Measurements from ENCODE around the gene CAPN3. TPM values are rescaled to one million over a fixed set of nuclear protein-coding genes. Genes with fewer than 3 reads are reported as not detected.

CAPN3 gene
- total and polyA plus RNA-seq, 2 experiments from 2014 or later: 0.84 to 1.1 TPM

GRCh38 chr15:42461261-42461660 is 102.0 kb downstream of the CAPN3 start:
- H3K4me3 Mint-ChIP-seq: no peak overlapping the region
- no peaks in the 10 kb centered on the region; the same call in 1 of the 2 replicates for H3K79me2 ChIP-seq (replicated peaks; ENCODE audit: insufficient read depth)
- no peaks in the 10 kb centered on the region; the same call in 1 of the 2 replicates for H4K20me1 ChIP-seq (replicated peaks; ENCODE audit: insufficient read depth)
- no peak overlapping the region for H3K4me3 ChIP-seq
- peaks cover 5% of the 10 kb centered on the region; the same call in 1 of the 3 replicates for H3K36me3 Mint-ChIP-seq (ENCODE audit: low read depth)
- ATAC-seq (no peak), DNase-seq (ENCODE audit: low spot score) (no peak)
- H3K9me3 Mint-ChIP-seq: no peaks in the 10 kb centered on the region
- TF ChIP-seq CTCF (conservative IDR thresholded peaks at IDR 0.05; ENCODE audit: low read depth in 2 of 2): no peak
- no peak for TF ChIP-seq CREB1 (CRISPR knock-in tag; IDR thresholded peaks at IDR 0.05; ENCODE audit: low read depth)
- TF ChIP-seq ZNF331 (CRISPR knock-in tag; IDR thresholded peaks at IDR 0.05; ENCODE audit: low read depth): no peak
- no peak for TF ChIP-seq STAT1 (IDR thresholded peaks at IDR 0.05; ENCODE audit: unreplicated experiment)
- TF ChIP-seq ZNF114 (CRISPR knock-in tag; IDR thresholded peaks at IDR 0.05): no peak
- TF ChIP-seq, protein P1, sequence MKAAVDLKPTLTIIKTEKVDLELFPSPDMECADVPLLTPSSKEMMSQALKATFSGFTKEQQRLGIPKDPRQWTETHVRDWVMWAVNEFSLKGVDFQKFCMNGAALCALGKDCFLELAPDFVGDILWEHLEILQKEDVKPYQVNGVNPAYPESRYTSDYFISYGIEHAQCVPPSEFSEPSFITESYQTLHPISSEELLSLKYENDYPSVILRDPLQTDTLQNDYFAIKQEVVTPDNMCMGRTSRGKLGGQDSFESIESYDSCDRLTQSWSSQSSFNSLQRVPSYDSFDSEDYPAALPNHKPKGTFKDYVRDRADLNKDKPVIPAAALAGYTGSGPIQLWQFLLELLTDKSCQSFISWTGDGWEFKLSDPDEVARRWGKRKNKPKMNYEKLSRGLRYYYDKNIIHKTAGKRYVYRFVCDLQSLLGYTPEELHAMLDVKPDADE (IDR thresholded peaks at IDR 0.05): no peak
- TF ChIP-seq NANOG (IDR thresholded peaks at IDR 0.05; ENCODE audit: borderline replicate concordance): no peak
- no peak for TF ChIP-seq ZNF462 (CRISPR knock-in tag; IDR thresholded peaks at IDR 0.05)
- no peak for TF ChIP-seq EZH2 (IDR thresholded peaks at IDR 0.05; ENCODE audit: low read depth, unreplicated experiment)
- no peak for TF ChIP-seq JUNB (IDR thresholded peaks at IDR 0.05; ENCODE audit: unreplicated experiment)
- no peaks in the 10 kb centered on the region for H3K27me3 ChIP-seq (ENCODE audit: insufficient read depth)
- H3K9me2 ChIP-seq (ENCODE audit: insufficient read depth): no peaks in the 10 kb centered on the region
- H3K27me3 Mint-ChIP-seq (ENCODE audit: insufficient read depth, low read depth, poor library complexity): no peaks in the 10 kb centered on the region
- no peaks in the 10 kb centered on the region for H3F3A ChIP-seq (replicated peaks; ENCODE audit: low read depth)
- peaks cover 15% of the 10 kb centered on the region for H3K4me1 ChIP-seq (ENCODE audit: insufficient read depth)
- H3K36me3 ChIP-seq (ENCODE audit: insufficient read depth): no peaks in the 10 kb centered on the region
- H2AFZ ChIP-seq: no peak overlapping the region
- 0 out of 2 replicates have a peak overlapping the region, but pooled peaks have one; percentile 12 for H3K27ac Mint-ChIP-seq
- H3K4me1 Mint-ChIP-seq: peaks cover 16% of the 10 kb centered on the region
- no peak overlapping the region for H3K27ac ChIP-seq (ENCODE audit: low read depth)
- no peak overlapping the region for H3K4me2 ChIP-seq

Small RNA genes lying within 50 kb of the gene (small RNA-seq; reads per million reads assigned to genes)
- not detected for gene RNU6-188P (ENCODE audit: low replicate concordance)

Other genes with a start within 250 kb of the CAPN3 start
- gene PLA2G4F, start 202.9 kb upstream of the CAPN3 start, total RNA-seq (2014; rRNA removed; shearing (Covaris generic)): not detected in 2 replicates
- not detected in 2 replicates for gene PLA2G4F, start 202.9 kb upstream of the CAPN3 start, polyA plus RNA-seq (2016; fragmentation: Nextera tagmentation; extraction: Ambion mirVana)
- gene VPS39, start 151.2 kb upstream of the CAPN3 start, total RNA-seq (2014; rRNA removed; shearing (Covaris generic)): 45.1 and 46.1 TPM in 2 replicates
- gene VPS39, start 151.2 kb upstream of the CAPN3 start, polyA plus RNA-seq (2016; fragmentation: Nextera tagmentation; extraction: Ambion mirVana): 14.1 and 14.9 TPM in 2 replicates
- 11.1 and 12.6 TPM in 2 replicates for gene GANC, start 86.3 kb upstream of the CAPN3 start, total RNA-seq (2014; rRNA removed; shearing (Covaris generic))
- gene GANC, start 86.3 kb upstream of the CAPN3 start, polyA plus RNA-seq (2016; fragmentation: Nextera tagmentation; extraction: Ambion mirVana): 7.4 and 8.3 TPM in 2 replicates
- gene TMEM87A, start 86.1 kb upstream of the CAPN3 start, total RNA-seq (2014; rRNA removed; shearing (Covaris generic)): 38.8 and 43.5 TPM in 2 replicates
- 41.8 and 42.0 TPM in 2 replicates for gene TMEM87A, start 86.1 kb upstream of the CAPN3 start, polyA plus RNA-seq (2016; fragmentation: Nextera tagmentation; extraction: Ambion mirVana)
- gene ZNF106, start 131.6 kb downstream of the CAPN3 start, total RNA-seq (2014; rRNA removed; shearing (Covaris generic)): 46.5 and 48.0 TPM in 2 replicates
- 39.6 and 53.7 TPM in 2 replicates for gene ZNF106, start 131.6 kb downstream of the CAPN3 start, polyA plus RNA-seq (2016; fragmentation: Nextera tagmentation; extraction: Ambion mirVana)
- gene SNAP23, start 136.1 kb downstream of the CAPN3 start, total RNA-seq (2014; rRNA removed; shearing (Covaris generic)): 75.8 and 88.1 TPM in 2 replicates
- 53.5 and 58.8 TPM in 2 replicates for gene SNAP23, start 136.1 kb downstream of the CAPN3 start, polyA plus RNA-seq (2016; fragmentation: Nextera tagmentation; extraction: Ambion mirVana)
- 9.0 and 19.5 TPM in 2 replicates for gene LRRC57, start 189.3 kb downstream of the CAPN3 start, total RNA-seq (2014; rRNA removed; shearing (Covaris generic))
- gene LRRC57, start 189.3 kb downstream of the CAPN3 start, polyA plus RNA-seq (2016; fragmentation: Nextera tagmentation; extraction: Ambion mirVana): 3.9 and 5.4 TPM in 2 replicates
- gene HAUS2, start 189.3 kb downstream of the CAPN3 start, total RNA-seq (2014; rRNA removed; shearing (Covaris generic)): 30.9 and 78.6 TPM in 2 replicates
- gene HAUS2, start 189.3 kb downstream of the CAPN3 start, polyA plus RNA-seq (2016; fragmentation: Nextera tagmentation; extraction: Ambion mirVana): 32.7 and 39.1 TPM in 2 replicates
- gene STARD9, start 216.1 kb downstream of the CAPN3 start, total RNA-seq (2014; rRNA removed; shearing (Covaris generic)): 4.7 and 6.2 TPM in 2 replicates
- gene STARD9, start 216.1 kb downstream of the CAPN3 start, polyA plus RNA-seq (2016; fragmentation: Nextera tagmentation; extraction: Ambion mirVana): 1.2 and 1.8 TPM in 2 replicates

All from GM23338 (cell line).